NCI-H2029 treated with DMSO at 0.1 percent for 48 hours (cell line): ENCODE data around the gene ABI3BP.

ENCODE experiments used
- DNase-seq: peaks from one replicate; lab custom pipeline; 2025; lab: John Stamatoyannopoulos, UW

Gene ABI3BP

DNA sequence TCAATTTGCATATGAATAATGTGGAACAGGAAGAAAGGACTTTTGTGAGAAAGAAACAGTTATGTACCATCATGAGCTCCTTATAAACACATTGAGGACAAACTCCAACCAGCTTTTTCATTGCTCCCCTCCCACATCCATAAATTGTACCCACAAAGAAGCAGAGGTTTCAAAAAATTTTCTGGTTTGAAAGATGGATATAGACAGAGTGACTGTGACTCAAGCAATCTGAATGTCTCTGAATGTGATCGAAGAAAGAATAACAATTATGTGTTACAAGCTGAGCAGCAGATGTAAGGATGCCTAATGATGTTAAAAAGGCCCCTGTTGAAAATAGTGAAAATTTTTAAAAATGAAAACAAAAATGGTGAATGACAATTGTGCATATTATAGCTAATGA is 156.6 kb downstream of the ABI3BP start:
- DNase-seq = no peak

DNA sequence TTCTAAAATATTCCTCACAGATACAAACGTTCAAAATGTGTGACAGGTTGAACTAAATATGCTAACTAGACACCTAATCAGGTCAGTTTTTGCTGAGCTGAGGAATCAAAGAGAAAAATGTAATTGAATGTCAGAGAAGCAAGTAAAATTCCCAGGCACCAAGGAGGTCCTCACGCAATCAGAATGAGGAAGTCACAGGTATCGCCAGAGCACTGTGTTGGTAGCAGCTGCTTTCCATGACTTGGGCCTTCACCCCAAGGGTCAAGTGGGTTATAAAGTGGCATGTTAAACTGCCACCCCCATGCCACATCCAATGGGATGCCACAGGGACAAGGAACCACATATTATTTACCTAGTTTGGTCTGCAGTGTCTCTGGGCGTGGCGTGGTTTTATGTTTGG is 158.9 kb downstream of the ABI3BP start:
- no peak for DNase-seq

DNA sequence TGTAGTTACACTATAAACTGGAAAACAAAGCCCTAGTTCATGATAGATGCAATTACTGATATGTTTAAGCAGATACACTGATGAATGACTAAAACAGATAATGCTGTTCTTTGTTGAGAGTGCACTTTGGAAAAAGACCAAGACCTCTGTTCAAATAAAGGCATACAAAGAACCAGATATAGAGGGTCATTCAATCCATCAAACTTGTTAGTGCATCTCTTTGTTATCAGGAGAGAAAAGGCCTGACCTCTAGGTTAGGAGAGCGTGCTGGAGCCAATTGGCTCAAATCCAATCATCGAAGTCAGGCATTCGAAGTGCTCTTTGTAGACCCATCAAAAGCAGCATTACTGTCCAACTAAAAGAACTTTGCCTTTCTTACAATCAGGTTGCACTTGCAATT is 159.7 kb downstream of the ABI3BP start:
- peak; percentile 83 for DNase-seq

- DNase-seq = no peak
Measured at GRCh38 chr3:100831629-100832028, 161.6 kb downstream of the ABI3BP start.

DNA sequence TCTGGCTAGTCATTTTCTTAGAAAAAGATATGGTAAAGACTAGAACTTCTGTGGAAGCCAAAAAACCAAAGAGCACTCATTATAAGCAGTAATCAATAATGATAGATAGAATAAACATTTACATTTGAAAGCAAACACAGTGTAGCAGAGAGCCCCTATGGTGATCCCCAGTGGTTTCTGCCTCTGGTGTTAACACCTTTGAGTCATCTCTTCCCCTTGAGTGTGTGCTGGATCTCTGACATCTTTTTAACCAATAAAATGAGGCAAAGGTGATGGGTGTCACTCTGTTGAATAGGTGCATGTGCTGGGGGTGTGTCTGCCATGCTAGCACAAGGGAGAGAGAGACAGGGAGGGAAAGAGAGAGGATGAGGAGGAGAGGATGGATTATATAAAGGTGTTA is 162.3 kb downstream of the ABI3BP start:
- DNase-seq = no peak

- no peak for DNase-seq
Measured at GRCh38 chr3:100825574-100825973, 167.6 kb downstream of the ABI3BP start.

- no peak for DNase-seq
Measured at GRCh38 chr3:100815583-100815982, 177.6 kb downstream of the ABI3BP start.

GRCh38 chr3:100813828-100814227 is 179.4 kb downstream of the ABI3BP start:
- no peak for DNase-seq

DNA sequence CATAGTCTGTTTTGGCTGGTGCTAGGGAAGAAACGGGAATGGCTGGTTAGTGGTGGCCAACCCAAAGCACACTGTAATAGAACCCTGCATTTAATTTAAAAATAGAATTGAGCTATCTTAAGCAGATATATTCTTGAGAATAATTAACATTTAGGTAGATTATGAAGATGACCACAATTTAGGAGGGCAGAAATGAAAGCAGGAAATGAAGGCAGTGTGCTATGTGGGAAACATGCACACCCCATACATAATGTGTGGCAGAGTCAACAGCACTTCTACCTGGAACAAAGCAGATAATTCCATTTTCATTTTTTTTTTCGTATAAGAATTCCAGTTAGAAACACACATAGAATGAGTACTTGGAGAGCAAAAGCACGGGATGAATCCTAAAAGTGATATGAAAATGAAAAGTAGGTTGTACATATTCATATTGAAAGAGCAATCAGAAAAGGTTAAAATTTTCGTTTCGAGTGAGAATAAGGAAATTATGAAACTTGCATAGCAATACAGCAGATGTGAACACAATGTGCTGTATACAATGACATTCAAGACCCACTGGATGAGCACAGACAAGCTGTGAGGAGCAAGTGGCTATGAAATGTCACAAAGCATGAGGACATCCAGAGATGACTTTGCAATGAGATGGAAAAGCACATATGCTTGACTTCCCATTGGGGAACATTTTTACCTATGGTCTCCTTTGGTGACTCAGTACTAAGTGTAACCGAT is 181.3 kb downstream of the ABI3BP start:
- DNase-seq = no peak

- DNase-seq = no peak
Measured at GRCh38 chr3:100810671-100811070, 182.6 kb downstream of the ABI3BP start.

GRCh38 chr3:100804631-100805030 is 188.6 kb downstream of the ABI3BP start:
- no peak for DNase-seq

DNA sequence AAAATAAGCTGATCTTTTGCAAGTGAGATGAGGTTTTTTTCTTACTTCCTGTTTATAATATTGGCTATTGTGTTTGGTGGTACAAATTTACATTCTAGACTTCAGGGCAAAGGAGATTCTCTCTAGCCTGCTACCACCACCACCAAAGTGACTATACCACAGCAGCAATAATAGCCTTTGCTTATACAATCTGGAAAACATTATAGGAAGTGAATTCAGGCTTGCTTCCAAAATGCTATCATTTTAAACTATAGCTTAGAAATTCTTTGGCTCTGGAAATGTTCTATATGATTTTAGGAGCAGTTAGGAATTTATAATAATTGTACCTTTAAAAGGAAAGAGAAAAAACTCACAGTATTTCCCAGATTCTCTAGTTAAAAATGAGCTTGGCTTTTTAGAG is 189.5 kb downstream of the ABI3BP start:
- DNase-seq = no peak

DNA sequence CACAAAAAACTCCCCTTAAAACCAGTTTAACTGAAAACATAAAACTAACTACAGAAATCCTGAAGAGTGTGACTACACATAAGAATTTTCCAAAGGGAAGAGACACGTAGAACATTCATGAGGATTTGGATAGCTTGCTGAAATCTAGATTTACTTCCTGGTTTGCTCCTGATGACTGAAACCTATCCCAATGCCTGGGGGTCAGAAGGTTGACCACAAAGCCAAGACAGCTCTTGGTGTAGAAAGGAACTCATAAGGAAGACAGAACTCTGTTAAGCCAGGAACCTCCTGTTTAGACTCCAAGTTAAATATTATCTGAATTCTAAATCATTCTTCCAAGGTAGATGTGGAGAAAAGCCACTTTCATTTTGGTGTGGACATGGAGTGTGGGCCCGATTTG is 191.1 kb downstream of the ABI3BP start:
- no peak for DNase-seq

- DNase-seq = no peak
Measured at GRCh38 chr3:100798012-100798411, 195.2 kb downstream of the ABI3BP start.

DNA sequence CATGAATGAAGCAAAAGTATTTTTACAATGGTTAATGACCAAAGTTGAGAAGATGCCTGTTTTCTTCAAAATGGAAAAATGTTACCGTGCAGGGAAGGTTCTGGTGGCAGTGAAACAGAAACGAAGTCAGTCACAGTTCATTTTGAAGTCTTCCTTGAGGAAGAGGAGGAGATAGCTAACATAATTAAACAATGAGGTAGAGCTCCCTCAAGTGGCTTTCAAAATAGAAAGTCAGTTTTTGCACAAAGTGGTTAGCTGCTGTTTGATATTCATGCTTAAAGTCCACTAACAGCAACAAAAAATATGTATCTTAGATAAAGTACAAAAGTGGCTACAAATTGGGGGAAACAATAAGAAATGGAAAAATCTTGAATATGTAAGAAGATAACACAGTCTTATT is 196.7 kb downstream of the ABI3BP start:
- DNase-seq = no peak

DNA sequence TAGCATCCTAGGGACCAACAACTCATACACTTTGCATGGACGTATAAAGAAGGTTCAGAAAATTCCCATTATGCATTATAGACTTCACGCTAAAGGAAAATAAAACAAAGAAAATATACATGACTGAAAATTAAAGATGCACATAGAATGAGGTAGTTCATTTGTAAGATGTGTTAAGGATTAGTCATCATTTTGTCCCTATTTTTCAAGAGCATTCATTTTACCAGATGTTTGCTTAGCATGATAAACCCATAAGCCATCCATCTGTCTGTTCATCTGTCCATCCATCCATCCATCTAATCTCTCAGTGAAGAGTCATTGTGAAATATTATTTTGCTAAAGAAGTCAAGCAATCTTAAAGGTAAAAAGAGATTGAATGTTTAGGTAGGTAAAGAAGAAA is 203.6 kb downstream of the ABI3BP start:
- no peak for DNase-seq

DNA sequence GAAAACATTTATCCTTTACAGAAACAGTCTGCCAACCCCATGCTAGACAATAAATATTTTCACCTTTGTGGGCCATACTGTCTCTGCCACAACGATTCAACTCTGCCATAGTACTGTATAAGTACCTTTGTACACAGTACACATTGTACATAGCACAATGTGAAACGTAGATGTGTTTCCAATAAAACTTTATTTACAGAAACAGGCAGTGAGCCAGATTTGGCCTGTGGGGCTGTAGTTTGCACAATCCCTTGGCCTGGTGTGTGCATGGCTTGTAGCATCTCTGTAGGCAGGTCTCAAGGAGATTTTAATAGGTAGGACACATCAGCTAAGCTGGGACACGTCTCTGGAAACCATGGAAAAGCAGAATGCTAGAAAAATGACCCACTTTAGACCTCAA is 209.6 kb downstream of the ABI3BP start:
- DNase-seq = no peak

DNA sequence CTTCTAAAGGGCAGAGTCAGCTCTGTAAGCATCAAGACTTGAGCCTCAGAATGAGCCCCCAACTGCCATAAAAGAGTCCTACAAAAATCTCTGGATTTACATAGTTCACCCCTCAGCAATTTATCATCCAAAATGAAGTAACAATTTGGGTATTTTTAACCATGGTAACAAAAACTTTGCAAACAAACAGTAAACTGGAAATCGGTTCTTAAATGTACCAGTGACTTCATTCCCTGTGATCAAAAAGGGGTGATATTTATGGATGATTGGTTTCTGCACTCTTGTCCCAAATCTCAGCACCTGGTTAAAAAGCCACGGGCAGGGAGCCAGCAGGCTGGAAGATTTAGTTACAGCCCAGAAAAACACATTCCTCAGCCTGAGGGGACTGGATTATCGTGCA is 210.3 kb downstream of the ABI3BP start:
- no peak for DNase-seq

- no peak for DNase-seq
Measured at GRCh38 chr3:100782348-100782747, 210.9 kb downstream of the ABI3BP start.

DNA sequence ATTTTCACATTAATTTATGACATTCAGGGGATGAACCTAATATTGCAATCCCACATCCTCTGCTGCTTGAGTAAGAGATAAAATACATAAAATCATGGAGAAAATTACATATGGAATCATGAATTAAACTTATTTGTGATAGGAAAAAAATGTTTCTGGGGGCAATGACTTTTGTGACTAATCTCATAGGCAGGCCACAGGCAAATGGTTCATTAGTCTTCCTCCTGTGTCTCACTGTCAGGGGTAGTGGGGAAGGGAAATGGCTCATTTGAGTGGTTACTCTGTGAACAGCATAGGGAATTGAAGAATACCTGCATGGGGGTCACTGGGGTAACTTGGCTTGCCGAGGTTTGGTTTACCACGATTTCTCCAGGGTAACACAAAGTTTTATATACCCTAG is 211.9 kb downstream of the ABI3BP start:
- DNase-seq = no peak

GRCh38 chr3:100780071-100780622 is 213.1 kb downstream of the ABI3BP start:
- DNase-seq = no peak

- no peak for DNase-seq
Measured at GRCh38 chr3:100779480-100779879, 213.7 kb downstream of the ABI3BP start.

DNA sequence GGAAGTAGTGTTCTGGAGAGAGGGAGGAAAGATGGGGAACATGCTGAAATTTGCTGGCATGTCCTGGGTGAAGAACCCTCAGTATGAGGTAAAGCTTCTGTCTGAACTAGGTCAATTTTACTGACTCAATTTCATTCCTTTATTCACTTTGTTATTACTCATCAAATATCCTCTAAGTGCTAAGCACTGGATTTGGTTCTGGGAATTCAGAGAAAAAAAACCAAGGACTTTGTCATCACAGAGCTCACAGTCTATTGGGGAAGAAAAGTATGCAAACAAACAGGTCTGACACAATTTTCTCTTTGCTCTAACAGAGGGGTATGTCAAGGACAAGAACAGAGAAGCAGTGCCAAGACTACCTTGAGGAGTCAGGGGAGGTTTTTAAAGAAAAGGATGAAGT is 215.9 kb downstream of the ABI3BP start:
- no peak for DNase-seq

GRCh38 chr3:100776746-100777145 is 216.5 kb downstream of the ABI3BP start:
- no peak for DNase-seq
